ENCODE measurements around the gene CYP3A7.

GRCh38 chr7:99677648-99678045 lies 57.3 kb downstream of the CYP3A7 start:
- TF ChIP-seq, protein P1, sequence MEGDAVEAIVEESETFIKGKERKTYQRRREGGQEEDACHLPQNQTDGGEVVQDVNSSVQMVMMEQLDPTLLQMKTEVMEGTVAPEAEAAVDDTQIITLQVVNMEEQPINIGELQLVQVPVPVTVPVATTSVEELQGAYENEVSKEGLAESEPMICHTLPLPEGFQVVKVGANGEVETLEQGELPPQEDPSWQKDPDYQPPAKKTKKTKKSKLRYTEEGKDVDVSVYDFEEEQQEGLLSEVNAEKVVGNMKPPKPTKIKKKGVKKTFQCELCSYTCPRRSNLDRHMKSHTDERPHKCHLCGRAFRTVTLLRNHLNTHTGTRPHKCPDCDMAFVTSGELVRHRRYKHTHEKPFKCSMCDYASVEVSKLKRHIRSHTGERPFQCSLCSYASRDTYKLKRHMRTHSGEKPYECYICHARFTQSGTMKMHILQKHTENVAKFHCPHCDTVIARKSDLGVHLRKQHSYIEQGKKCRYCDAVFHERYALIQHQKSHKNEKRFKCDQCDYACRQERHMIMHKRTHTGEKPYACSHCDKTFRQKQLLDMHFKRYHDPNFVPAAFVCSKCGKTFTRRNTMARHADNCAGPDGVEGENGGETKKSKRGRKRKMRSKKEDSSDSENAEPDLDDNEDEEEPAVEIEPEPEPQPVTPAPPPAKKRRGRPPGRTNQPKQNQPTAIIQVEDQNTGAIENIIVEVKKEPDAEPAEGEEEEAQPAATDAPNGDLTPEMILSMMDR (IDR thresholded peaks at IDR 0.05), result no peak
- no peak for TF ChIP-seq EZH2 (IDR thresholded peaks at IDR 0.05; ENCODE audit: borderline replicate concordance, insufficient read depth, low read depth, low read length, poor library complexity, severe bottlenecking)

Measured in B cell (primary cell).